OCI-LY7 (cell line): ENCODE data around the gene ANKRD40. TPM values are rescaled to one million over a fixed set of nuclear protein-coding genes. Genes with fewer than 3 reads are reported as not detected.

Source experiments
- BruUV-seq: library from RNA; stranded (reverse); fragments of 400-500 nt; replicated peaks from 2 replicates; lab custom pipeline; 2021; lab: Mats Ljungman, UMichigan
- CTCF ChIA-PET: fragments of 300-600 bp; sonication (Branson Sonifier 250); formaldehyde crosslinking; loops from one replicate; lab custom pipeline; 2022; ENCODE audit warnings: antibody characterized with exemption; ENCODE audit not compliant: unreplicated experiment; lab: Charles Lee
- POLR2A ChIA-PET: fragments of 300-600 bp; sonication (Branson Sonifier 250); formaldehyde crosslinking; loops from one replicate; lab custom pipeline; 2022; ENCODE audit warnings: antibody characterized with exemption; lab: Charles Lee
- DNase-seq: peaks from one replicate; pipeline ENCODE4 v3.0.0-alpha.2; 2015; ENCODE audit warnings: low spot score
- H2AFZ ChIP-seq: fragments of 200-600 bp; sonication (generic), shearing (Covaris generic); 2 replicates; pipeline ENCODE4 v1.6.1; 2014; ENCODE audit warnings: mild to moderate bottlenecking, antibody characterized with exemption, low read length, moderate library complexity
- H3K27ac ChIP-seq: fragments of 200-600 bp; sonication (generic); 2 replicates; pipeline ENCODE4 v1.5.1; 2014; ENCODE audit warnings: mixed run types, low read depth, mild to moderate bottlenecking, moderate library complexity, low read length, inconsistent platforms; ENCODE audit not compliant: poor library complexity, severe bottlenecking
- H3K36me3 ChIP-seq: fragments of 200-600 bp; sonication (generic); 2 replicates; pipeline ENCODE4 v1.6.1; 2014; ENCODE audit warnings: mild to moderate bottlenecking, antibody characterized with exemption, low read length, moderate library complexity, mixed read lengths; ENCODE audit not compliant: insufficient read depth
- H3K4me1 ChIP-seq: fragments of 200-600 bp; sonication (generic); 2 replicates; pipeline ENCODE4 v1.5.1; 2014; ENCODE audit warnings: mild to moderate bottlenecking, low read length; ENCODE audit not compliant: insufficient read depth, poor library complexity, severe bottlenecking
- H3K4me2 ChIP-seq: fragments of 200-600 bp; sonication (generic); 2 replicates; pipeline ENCODE4 v1.6.1; 2014; ENCODE audit warnings: mild to moderate bottlenecking, low read length
- H3K4me3 ChIP-seq: fragments of 200-600 bp; sonication (generic); 2 replicates; pipeline ENCODE4 v1.5.1; 2014; ENCODE audit warnings: mild to moderate bottlenecking, low read depth, low read length; ENCODE audit not compliant: poor library complexity, severe bottlenecking
- H3K79me2 ChIP-seq: fragments of 200-600 bp; sonication (generic); 2 replicates; pipeline ENCODE4 v1.6.1; 2016; ENCODE audit warnings: low read depth, mild to moderate bottlenecking, low read length, moderate library complexity, mixed read lengths; ENCODE audit not compliant: insufficient read depth
- H3K9me2 ChIP-seq: fragments of 200-600 bp; sonication (generic); 2 replicates; pipeline ENCODE4 v1.6.1; 2016; ENCODE audit warnings: mild to moderate bottlenecking, low read length, mixed read lengths; ENCODE audit not compliant: insufficient read depth
- H3K9me3 ChIP-seq: fragments of 200-600 bp; sonication (generic); 2 replicates; pipeline ENCODE4 v1.6.1; 2014; ENCODE audit warnings: mild to moderate bottlenecking, mixed run types, low read length, mixed read lengths
- H4K20me1 ChIP-seq: fragments of 200-600 bp; sonication (generic); 2 replicates; pipeline ENCODE4 v1.6.1; 2014; ENCODE audit warnings: mild to moderate bottlenecking, antibody characterized with exemption, low read length, moderate library complexity, mixed read lengths; ENCODE audit not compliant: insufficient read depth
- CTCF ChIP-seq: fragments of 200-600 bp; sonication (generic); conservative IDR thresholded peaks from 2 replicates; pipeline ENCODE4 v1.5.1; 2014; ENCODE audit warnings: mild to moderate bottlenecking, antibody characterized with exemption, low read length, moderate library complexity, mixed read lengths
- EZH2phosphoT487 ChIP-seq: fragments of 200-600 bp; sonication (generic); IDR thresholded peaks from 2 replicates; pipeline ENCODE4 v1.6.1; 2018; ENCODE audit warnings: low read depth, borderline replicate concordance, mild to moderate bottlenecking, mixed run types, antibody characterized with exemption, low read length, moderate library complexity, mixed read lengths
- intact Hi-C: fragments of 100-400 bp; cut with micrococcal nuclease; formaldehyde crosslinking; loops from one replicate; pipeline ENCODE4 v1.10.0; 2022; ENCODE audit not compliant: unreplicated experiment
- total RNA-seq, 2 experiments: library from RNA; depleted of rRNA in 1 of 2; stranded (reverse); fragments of >200 nt in 1 of 2; shearing (Covaris generic) in 1 of 2; gene quantifications; 2 replicates each; pipeline ENCODE4 v1.2.3, GENCODE V29; 2014 to 2022

Gene ANKRD40
- total RNA-seq, 2 experiments from 2014 or later = 27.7 to 47.9 TPM

GRCh38 chr17:50684612-50685333, 22.9 kb downstream of the ANKRD40 start:
- BruUV-seq = no TSS peak
- Histone ChIP-seq H3K27ac (no peak overlapping the region), H3K36me3 (no peaks in the 10 kb centered on the region), H3K4me1 (no peaks in the 10 kb centered on the region), H2AFZ (no peak overlapping the region), H3K9me3 (no peaks in the 10 kb centered on the region), H3K4me3 (no peak overlapping the region), H3K4me2 (no peak overlapping the region), H4K20me1 (no peaks in the 10 kb centered on the region), H3K79me2 (no peaks in the 10 kb centered on the region), H3K9me2 (no peaks in the 10 kb centered on the region)
- POLR2A ChIA-PET = interaction anchor here (0.5 to 0.6 kb wide), 2 partner anchors 20 to 97 kb away, joined by 4 read pairs; no protein-coding TSS in a partner anchor
- CTCF ChIA-PET = no interaction called here
- TF ChIP-seq CTCF = no peak
- no peak for TF ChIP-seq EZH2phosphoT487
- intact Hi-C loops = no loop called here
- no peak for DNase-seq

GRCh38 chr17:50684288-50684611, 23.5 kb downstream of the ANKRD40 start:
- Histone ChIP-seq H3K4me3 (no peak overlapping the region), H3K4me2 (no peak overlapping the region), H2AFZ (no peak overlapping the region), H3K9me2 (no peaks in the 10 kb centered on the region), H4K20me1 (no peaks in the 10 kb centered on the region), H3K9me3 (no peaks in the 10 kb centered on the region), H3K27ac (no peak overlapping the region), H3K4me1 (no peaks in the 10 kb centered on the region), H3K36me3 (no peaks in the 10 kb centered on the region), H3K79me2 (no peaks in the 10 kb centered on the region)
- DNase-seq = no peak
- POLR2A ChIA-PET = interaction anchor here (0.5 to 0.6 kb wide), 2 partner anchors 20 to 97 kb away, joined by 4 read pairs; no protein-coding TSS in a partner anchor
- TF ChIP-seq CTCF (no peak), EZH2phosphoT487 (no peak)
- intact Hi-C loops = no loop called here
- CTCF ChIA-PET = no interaction called here
- no TSS peak for BruUV-seq
